ENCODE results near the gene PHYKPL. TPM values are rescaled to one million over a fixed set of nuclear protein-coding genes. Genes with fewer than 3 reads are reported as not detected.

PHYKPL gene
- total and polyA plus RNA-seq, 2 of the 8 experiments (the other 6 are each of a cell fraction or from before 2014, with no cell fraction given), result 25.1 to 32.1 TPM

DNA sequence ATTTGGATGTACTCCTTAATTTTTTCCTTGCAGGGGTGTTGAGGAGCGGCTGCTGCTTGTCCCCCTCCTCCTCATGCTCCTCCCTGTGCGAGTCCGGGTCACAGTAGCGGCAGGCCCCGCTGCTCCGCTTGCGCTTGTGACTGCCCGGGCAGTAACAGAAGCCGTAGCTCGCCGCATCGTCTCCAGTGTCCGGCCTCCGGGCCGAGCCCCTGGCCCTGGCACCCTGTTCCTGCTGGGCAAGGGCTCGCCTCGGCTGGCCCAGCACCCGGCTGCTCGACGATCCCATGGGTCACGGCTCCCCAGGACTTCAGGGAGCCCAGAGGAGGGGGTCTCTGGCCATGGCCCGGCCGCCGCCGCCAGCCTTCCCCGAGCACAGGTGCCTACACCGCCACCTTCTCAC lies 45.6 kb downstream of the PHYKPL start, which contains the start of gene GMCL2:
Gene GMCL2, minus strand, starts transcription at position 358 of the 400 bp plus-strand sequence. Its CDS starts 72 bp downstream, at position 286.
- Histone ChIP-seq H4K8ac (ENCODE audit: extremely low read depth, insufficient read depth, low read length) (no peak within 1 kb of the TSS), H3K23me2 (ENCODE audit: low read depth, low read length) (no peaks in the 10 kb centered on the region), H3K27ac (ENCODE audit: low read depth, low read length) (no peak within 1 kb of the TSS), H2AFZ (ENCODE audit: low read length) (no peak within 1 kb of the TSS; the same call in 1 of the 2 replicates), H4K91ac (replicated peaks; ENCODE audit: insufficient read length, low read length) (no peak within 1 kb of the TSS), H3K79me2 (ENCODE audit: control insufficient read depth in 1 of 2, insufficient read depth in 2 of 2, low read length in 2 of 2) (no peaks in the 10 kb centered on the region), H2BK5ac (ENCODE audit: low read depth, low read length) (no peak within 1 kb of the TSS), H4K20me1 (replicated peaks in 1 of 2; ENCODE audit: control insufficient read depth in 1 of 2, insufficient read depth in 2 of 2, low read length in 2 of 2) (no peaks in the 10 kb centered on the region), H3K36me3 (ENCODE audit: control insufficient read depth in 2 of 4, insufficient read depth in 4 of 4, low read length in 3 of 4) (no peaks in the 10 kb centered on the region), H3K9ac (replicated peaks in 1 of 4; ENCODE audit: extremely low read depth in 1 of 4, low read depth in 3 of 4, low read length in 3 of 4) (no peak within 1 kb of the TSS), H3K4me3 (ENCODE audit: extremely low read depth in 1 of 4, insufficient read depth in 2 of 4, low read depth in 3 of 4, low read length in 4 of 4) (no peak within 1 kb of the TSS), H3K18ac (ENCODE audit: extremely low read depth, low read length) (no peak within 1 kb of the TSS; the same call in 1 of the 2 replicates), H2BK20ac (ENCODE audit: low read length) (no peak within 1 kb of the TSS), H3K4me1 (replicated peaks in 1 of 4; ENCODE audit: control insufficient read depth in 3 of 4, insufficient read depth in 4 of 4, low read length in 3 of 4) (peaks cover 2 to 8% (median 5%) of the 10 kb centered on the region in 4 experiments; a peak in 5 of 7 replicates), H3K56ac (replicated peaks; ENCODE audit: insufficient read length, low read depth, low read length) (no peak within 1 kb of the TSS), H3K4me2 (ENCODE audit: insufficient read depth in 1 of 2, low read depth in 2 of 2, low read length in 2 of 2) (no peak within 1 kb of the TSS), H3K79me1 (ENCODE audit: low read depth, low read length) (no peaks in the 10 kb centered on the region), H3K9me3 (ENCODE audit: insufficient read depth in 2 of 2, low read depth in 1 of 2, low read length in 1 of 2) (peaks cover 0 to 4% of the 10 kb centered on the region in 2 experiments; a peak in 1 of 4 replicates), H3K27me3 (replicated peaks in 1 of 4; ENCODE audit: control insufficient read depth in 3 of 4, extremely low read depth in 1 of 4, insufficient read depth in 3 of 4, low read length in 3 of 4) (no peaks in the 10 kb centered on the region), H2AK5ac (ENCODE audit: low read depth, low read length) (no peak within 1 kb of the TSS), H3K23ac (ENCODE audit: insufficient read length) (no peak within 1 kb of the TSS), H2BK12ac (ENCODE audit: low read depth, low read length) (0 out of 2 replicates have a peak within 1 kb of the TSS, but pooled peaks have one; percentile 27), H2BK120ac (replicated peaks; ENCODE audit: low read depth, low read length) (no peak within 1 kb of the TSS), H4K5ac (ENCODE audit: insufficient read length, low read depth, low read length) (no peak within 1 kb of the TSS), H3K4ac (replicated peaks; ENCODE audit: insufficient read length, low read depth, low read length) (no peak within 1 kb of the TSS), H2BK15ac (ENCODE audit: low read length) (no peak within 1 kb of the TSS), H3K14ac (ENCODE audit: insufficient read length) (no peak within 1 kb of the TSS)
- DNase-seq (ENCODE audit: low read depth in 1 of 2, low spot score in 2 of 2), result no peak
- ChIA-PET POLR2A (ENCODE audit: partially characterized antibody) (interaction anchor here (1.0 to 38.5 kb wide), 3 partner anchors 10 to 41 kb away, joined by 3 to 985 read pairs (median 5); partner anchors contain the start of gene HNRNPAB), CTCF (ENCODE audit: partially characterized antibody) (interaction anchor here (1.1 to 1.2 kb wide), 2 partner anchors 14 to 111 kb away, joined by 3 read pairs; no protein-coding TSS in a partner anchor)
- WGBS, 2 experiments (ENCODE audit: extremely low coverage in 1 of 2, insufficient coverage in 1 of 2, insufficient read length in 1 of 2, insufficient replicate concordance in 2 of 2, low coverage in 1 of 2, low lambda C conversion rate in 2 of 2, missing lambda C conversion rate in 1 of 2), result 88% methylated on average over 21 of the region's 27 CpGs; no CpG with 5 or more reads in 1 of the 2 experiments
- no peak for FAIRE-seq
- TF ChIP-seq KDM5A (IDR thresholded peaks at IDR 0.05; ENCODE audit: low read length) (no peak), BACH1 (IDR thresholded peaks at IDR 0.05; ENCODE audit: low read length) (no peak), JUN (IDR thresholded peaks at IDR 0.05; ENCODE audit: low read depth, low read length) (no peak), BCL11A (IDR thresholded peaks at IDR 0.05; ENCODE audit: low read depth in 2 of 2, low read length in 2 of 2) (no peak), RAD21 (IDR thresholded peaks at IDR 0.05 in 1 of 2, conservative IDR thresholded peaks at IDR 0.05 in 1 of 2; ENCODE audit: low read depth in 2 of 2, low read length in 2 of 2) (no peak), EGR1 (IDR thresholded peaks at IDR 0.05; ENCODE audit: borderline replicate concordance, low read depth, low read length) (no peak), YY1 (IDR thresholded peaks at IDR 0.05; ENCODE audit: low read depth, low read length) (no peak), SAP30 (IDR thresholded peaks at IDR 0.05; ENCODE audit: insufficient read depth, insufficient replicate concordance, low read length) (no peak), JUND (IDR thresholded peaks at IDR 0.05; ENCODE audit: low read length) (no peak), FOSL1 (IDR thresholded peaks at IDR 0.05; ENCODE audit: insufficient read depth, low read depth, low read length) (no peak), RNF2 (IDR thresholded peaks at IDR 0.05; ENCODE audit: borderline replicate concordance, low read depth, low read length, missing control alignments, poor library complexity, severe bottlenecking) (no peak), CHD1 (IDR thresholded peaks at IDR 0.05; ENCODE audit: low read depth, low read length) (no peak), SRF (IDR thresholded peaks at IDR 0.05; ENCODE audit: low read depth, low read length) (no peak), RFX5 (IDR thresholded peaks at IDR 0.05; ENCODE audit: borderline replicate concordance, low read depth, low read length) (no peak)
